GM19455 (cell line): ENCODE measurements around the gene FHAD1.
"Not testable (repeated sequence)": the region's sequence is repeated elsewhere in the genome, so short reads cannot be mapped to it uniquely, and the experiment has no call there.

Experiments used
- ATAC-seq: cut with Tn5 transposase; IDR thresholded peaks from one replicate; pipeline ENCODE4 v1.9.1; 2021; ENCODE audit not compliant: unreplicated experiment

The FHAD1 gene

GRCh38 chr1:15303935-15304334 is 56.9 kb downstream of the FHAD1 start:
- ATAC-seq: no peak

GRCh38 chr1:15304708-15305467 is 57.9 kb downstream of the FHAD1 start:
- ATAC-seq: no peak

GRCh38 chr1:15305468-15305770 is 58.4 kb downstream of the FHAD1 start:
- no peak for ATAC-seq

- ATAC-seq: not testable (repeated sequence)
Measured at GRCh38 chr1:15306352-15306751, 59.3 kb downstream of the FHAD1 start.

GRCh38 chr1:15308135-15308534 is 61.1 kb downstream of the FHAD1 start:
- no peak for ATAC-seq

- ATAC-seq: no peak
Measured at GRCh38 chr1:15308621-15309027, 61.6 kb downstream of the FHAD1 start.

GRCh38 chr1:15309687-15310086 is 62.7 kb downstream of the FHAD1 start:
- ATAC-seq: no peak

- no peak for ATAC-seq
Measured at GRCh38 chr1:15310544-15310943, 63.5 kb downstream of the FHAD1 start.

- no peak for ATAC-seq
Measured at GRCh38 chr1:15311122-15311822, 64.2 kb downstream of the FHAD1 start.

GRCh38 chr1:15311880-15312279 is 64.9 kb downstream of the FHAD1 start:
- ATAC-seq: no peak

- ATAC-seq: no peak
Measured at GRCh38 chr1:15312626-15313411, 65.8 kb downstream of the FHAD1 start.

GRCh38 chr1:15314328-15315281 is 67.6 kb downstream of the FHAD1 start:
- ATAC-seq: no peak

- no peak for ATAC-seq
Measured at GRCh38 chr1:15315815-15316214, 68.8 kb downstream of the FHAD1 start.

GRCh38 chr1:15316510-15316909 is 69.5 kb downstream of the FHAD1 start:
- no peak for ATAC-seq

- ATAC-seq: no peak
Measured at GRCh38 chr1:15320267-15320666, 73.2 kb downstream of the FHAD1 start.

- ATAC-seq: no peak
Measured at GRCh38 chr1:15321601-15322000, 74.6 kb downstream of the FHAD1 start.

- no peak for ATAC-seq
Measured at GRCh38 chr1:15322648-15323350, 75.8 kb downstream of the FHAD1 start.

- ATAC-seq: no peak
Measured at GRCh38 chr1:15323351-15323988, 76.4 kb downstream of the FHAD1 start.

GRCh38 chr1:15323989-15324868 is 77.2 kb downstream of the FHAD1 start:
- no peak for ATAC-seq
